Loucy (cell line): ENCODE measurements around the gene ATG2A.

ENCODE experiments used
- H2AFZ ChIP-seq: fragments of 200-600 bp; sonication (generic); 2 replicates; pipeline ENCODE4 v1.6.0; 2016; ENCODE audit warnings: antibody characterized with exemption, mild to moderate bottlenecking, low read length, moderate library complexity
- H3F3A ChIP-seq: fragments of 200-600 bp; 2 replicates; pipeline ENCODE4 v1.6.0; 2016; ENCODE audit warnings: antibody characterized with exemption, low read depth, mild to moderate bottlenecking
- H3K27me3 ChIP-seq: fragments of 200-600 bp; sonication (generic); 2 replicates; pipeline ENCODE4 v1.6.1; 2014; ENCODE audit warnings: low read length, mild to moderate bottlenecking; ENCODE audit not compliant: insufficient read depth, poor library complexity, severe bottlenecking
- H3K36me3 ChIP-seq: fragments of 200-600 bp; sonication (generic); 2 replicates; pipeline ENCODE4 v1.6.1; 2016; ENCODE audit warnings: low read length; ENCODE audit not compliant: insufficient read depth
- H3K4me1 ChIP-seq: fragments of 200-600 bp; sonication (generic); 2 replicates; pipeline ENCODE4 v1.5.1; 2014; ENCODE audit warnings: low read length, mild to moderate bottlenecking; ENCODE audit not compliant: insufficient read depth, poor library complexity, severe bottlenecking
- H3K4me2 ChIP-seq: fragments of 200-600 bp; sonication (generic); 2 replicates; pipeline ENCODE4 v1.6.0; 2014; ENCODE audit warnings: antibody characterized with exemption, low read length, low read depth, mild to moderate bottlenecking; ENCODE audit not compliant: poor library complexity, severe bottlenecking
- H3K4me3 ChIP-seq: fragments of 200-600 bp; sonication (generic); 2 replicates; pipeline ENCODE4 v1.5.1; 2014; ENCODE audit warnings: low read length, mild to moderate bottlenecking, mixed read lengths; ENCODE audit not compliant: poor library complexity, severe bottlenecking
- H3K79me2 ChIP-seq: fragments of 200-600 bp; sonication (generic); 2 replicates; pipeline ENCODE4 v1.6.1; 2014; ENCODE audit warnings: low read length; ENCODE audit not compliant: insufficient read depth
- H3K9ac ChIP-seq: fragments of 200-600 bp; sonication (generic); 2 replicates; pipeline ENCODE4 v1.6.0; 2014; ENCODE audit warnings: mild to moderate bottlenecking, low read depth, low read length, moderate library complexity; ENCODE audit not compliant: poor library complexity, severe bottlenecking
- H3K9me2 ChIP-seq: fragments of 200-600 bp; sonication (generic); replicated peaks from 2 replicates; pipeline ENCODE4 v1.6.1; 2016; ENCODE audit warnings: low read depth, low read length, mixed read lengths
- H3K9me3 ChIP-seq: fragments of 200-600 bp; sonication (generic); 2 replicates; pipeline ENCODE4 v1.6.1; 2014; ENCODE audit warnings: mild to moderate bottlenecking, antibody characterized with exemption, low read length, low read depth; ENCODE audit not compliant: insufficient read depth
- H4K20me1 ChIP-seq: fragments of 200-600 bp; sonication (generic); 2 replicates; pipeline ENCODE4 v1.6.0; 2014; ENCODE audit warnings: antibody characterized with exemption, low read length, mild to moderate bottlenecking; ENCODE audit not compliant: insufficient read depth, poor library complexity, severe bottlenecking
- CTCF ChIP-seq: fragments of 200-600 bp; sonication (generic); conservative IDR thresholded peaks from 2 replicates; pipeline ENCODE4 v1.5.1; 2014; ENCODE audit warnings: mild to moderate bottlenecking, antibody characterized with exemption, low read length
- EZH2phosphoT487 ChIP-seq: fragments of 200-600 bp; IDR thresholded peaks from 2 replicates; pipeline ENCODE4 v1.6.1; 2018; ENCODE audit warnings: antibody characterized with exemption, mild to moderate bottlenecking, moderate library complexity, borderline replicate concordance

Gene ATG2A

GRCh38 chr11:64882243-64882642, 34.8 kb downstream of the ATG2A start:
- Histone ChIP-seq H3K4me3 (no peak overlapping the region), H4K20me1 (peaks cover under 1% of the 10 kb centered on the region), H3K9me2 (no peaks in the 10 kb centered on the region), H3K36me3 (no peaks in the 10 kb centered on the region), H3K9ac (no peak overlapping the region), H3K4me1 (peaks cover 21% of the 10 kb centered on the region), H2AFZ (no peak overlapping the region), H3K4me2 (no peak overlapping the region), H3K27me3 (no peaks in the 10 kb centered on the region), H3K79me2 (peaks cover 18% of the 10 kb centered on the region), H3K9me3 (no peaks in the 10 kb centered on the region), H3F3A (0 out of 2 replicates have a peak, but pooled peaks cover 3% of the 10 kb centered on the region)
- no peak for TF ChIP-seq EZH2phosphoT487
- TF ChIP-seq CTCF = no peak

- no peaks in the 10 kb centered on the region for H3K9me3 ChIP-seq
- no peak overlapping the region for H3K9ac ChIP-seq
- no peaks in the 10 kb centered on the region for H3K27me3 ChIP-seq
- no peak overlapping the region for H3K4me3 ChIP-seq
- peaks cover 29% of the 10 kb centered on the region for H3K4me1 ChIP-seq
- peaks cover 26% of the 10 kb centered on the region for H3K79me2 ChIP-seq
- H3K9me2 ChIP-seq = no peaks in the 10 kb centered on the region
- no peak overlapping the region for H3K4me2 ChIP-seq
- TF ChIP-seq EZH2phosphoT487 (no peak), CTCF (no peak)
- no peak overlapping the region for H2AFZ ChIP-seq
- 0 out of 2 replicates have a peak, but pooled peaks cover 3% of the 10 kb centered on the region for H3F3A ChIP-seq
- H3K36me3 ChIP-seq = no peaks in the 10 kb centered on the region
- peaks cover 8% of the 10 kb centered on the region for H4K20me1 ChIP-seq
Observed at GRCh38 chr11:64881476-64881875, 35.5 kb downstream of the ATG2A start.

- no peak for TF ChIP-seq EZH2phosphoT487
- no peak for TF ChIP-seq CTCF
- H3K9me3 ChIP-seq = no peaks in the 10 kb centered on the region
- no peaks in the 10 kb centered on the region for H3K36me3 ChIP-seq
- no peak overlapping the region for H3K4me2 ChIP-seq
- no peaks in the 10 kb centered on the region for H3K27me3 ChIP-seq
- peaks cover 19% of the 10 kb centered on the region for H4K20me1 ChIP-seq
- H3K9me2 ChIP-seq = no peaks in the 10 kb centered on the region
- no peak overlapping the region for H3K4me3 ChIP-seq
- H3K4me1 ChIP-seq = peaks cover 39% of the 10 kb centered on the region
- 0 out of 2 replicates have a peak, but pooled peaks cover 3% of the 10 kb centered on the region for H3F3A ChIP-seq
- H2AFZ ChIP-seq = no peak overlapping the region
- H3K79me2 ChIP-seq = peaks cover 37% of the 10 kb centered on the region
- H3K9ac ChIP-seq = peak overlapping the region; percentile 96
Observed at GRCh38 chr11:64880240-64881001, 36.6 kb downstream of the ATG2A start.
